Fibroblast of skin of right biceps (primary cell): ENCODE data around the gene TRAP1.
"Not testable (repeated sequence)": the region's sequence is repeated elsewhere in the genome, so short reads cannot be mapped to it uniquely, and the experiment has no call there.

Source experiments
- DNase-seq: peaks from one replicate; pipeline ENCODE4 v3.0.0-alpha.2; 2013

The TRAP1 gene

DNA sequence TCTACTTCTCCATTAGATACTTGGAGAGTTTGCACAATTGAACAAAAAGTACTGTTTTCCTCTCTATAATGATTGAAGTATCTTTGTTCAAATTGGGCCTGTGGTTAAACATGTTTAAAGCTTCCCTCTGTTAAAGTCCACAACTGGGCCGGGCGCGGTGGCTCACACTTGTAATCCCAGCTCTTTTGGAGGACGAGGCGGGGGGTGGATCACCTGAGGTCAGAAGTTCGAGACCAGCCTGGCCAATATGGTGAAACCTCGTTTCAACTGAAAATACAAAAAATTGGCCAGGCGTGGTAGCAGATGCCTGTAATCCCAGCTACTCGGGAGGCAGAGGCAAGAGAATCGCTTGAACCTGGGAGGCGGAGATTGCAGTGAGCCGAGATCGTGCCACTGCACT, 108.3 kb downstream of the TRAP1 start:
- not testable (repeated sequence) for DNase-seq

DNA sequence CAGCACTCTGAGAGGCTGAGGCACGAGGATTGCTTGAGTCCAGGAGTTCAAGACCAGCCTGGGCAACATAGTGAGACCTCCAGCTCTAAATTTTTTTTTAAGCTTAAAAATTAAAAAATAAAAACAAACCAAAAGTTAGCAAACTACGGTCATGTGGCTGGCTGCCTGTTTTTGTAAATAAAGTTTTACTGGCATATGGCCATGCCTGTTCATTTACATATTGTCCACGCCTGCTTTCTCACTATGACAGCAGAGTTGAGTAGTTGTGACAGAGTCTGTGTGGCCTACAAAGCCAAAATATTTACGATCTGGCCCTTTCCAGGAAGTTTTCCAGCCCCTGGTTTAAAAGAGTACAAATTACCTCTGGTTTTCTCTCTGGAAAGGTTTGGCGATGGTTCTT, 109.3 kb downstream of the TRAP1 start:
- DNase-seq = no peak
